H1 (cell line): ENCODE measurements around the gene IFT20. TPM values are rescaled to one million over a fixed set of nuclear protein-coding genes. Genes with fewer than 3 reads are reported as not detected.

ENCODE experiments used
- CTCF ChIA-PET: fragments of 300-600 bp; sonication (Branson Sonifier 250); formaldehyde crosslinking; loops from one replicate; lab custom pipeline; 2021; ENCODE audit not compliant: partially characterized antibody; lab: Charles Lee
- POLR2A ChIA-PET: fragments of 300-600 bp; sonication (Branson Sonifier 250); formaldehyde crosslinking; loops from one replicate; lab custom pipeline; 2021; ENCODE audit warnings: inconsistent platforms; ENCODE audit not compliant: partially characterized antibody; lab: Charles Lee
- DNase-seq, 2 experiments: peaks; one replicate each; pipeline versions ENCODE4 v3.0.0 to v3.0.0-alpha.2; 2010 to 2022; ENCODE audit warnings: low spot score in 2 of 2, low read depth in 1 of 2, mixed read lengths in 1 of 2
- FAIRE-seq: peaks from 2 replicates; lab custom pipeline; 2011; peaks lifted over from hg19 to GRCh38; lab: Jason Lieb, UNC
- H2AFZ ChIP-seq: 2 replicates; pipeline ENCODE4 v1.8.1; 2012; ENCODE audit warnings: low read length, inconsistent platforms
- H2AK5ac ChIP-seq: 2 replicates; pipeline ENCODE4 v1.6.1; 2013; ENCODE audit warnings: low read depth, low read length
- H2BK120ac ChIP-seq: replicated peaks from 2 replicates; pipeline ENCODE3; 2013; ENCODE audit warnings: low read depth, low read length, inconsistent platforms
- H2BK12ac ChIP-seq: 2 replicates; pipeline ENCODE4 v1.6.1; 2013; ENCODE audit warnings: low read depth, low read length
- H2BK15ac ChIP-seq: 2 replicates; pipeline ENCODE4 v1.6.1; 2013; ENCODE audit warnings: low read length
- H2BK20ac ChIP-seq: 2 replicates; pipeline ENCODE4 v1.6.1; 2013; ENCODE audit warnings: low read length
- H2BK5ac ChIP-seq: 2 replicates; pipeline ENCODE4 v1.6.1; 2013; ENCODE audit warnings: low read depth, low read length
- H3K14ac ChIP-seq: 2 replicates; pipeline ENCODE4 v1.6.1; 2013; ENCODE audit warnings: inconsistent platforms; ENCODE audit not compliant: insufficient read length
- H3K18ac ChIP-seq: 2 replicates; pipeline ENCODE4 v1.6.1; 2013; ENCODE audit warnings: low read length; ENCODE audit errors: extremely low read depth
- H3K23ac ChIP-seq: 2 replicates; pipeline ENCODE4 v1.6.1; 2013; ENCODE audit warnings: inconsistent platforms; ENCODE audit not compliant: insufficient read length
- H3K23me2 ChIP-seq: 2 replicates; pipeline ENCODE4 v1.6.1; 2013; ENCODE audit warnings: low read depth, low read length
- H3K27ac ChIP-seq: 2 replicates; pipeline ENCODE4 v1.6.1; 2011; ENCODE audit warnings: low read depth, low read length, inconsistent platforms
- H3K27me3 ChIP-seq, 4 experiments: replicated peaks in 1 of 4; 1 replicate in 1 of 4; 2 replicates in 3 of 4; pipeline versions ENCODE4 v1.6.1 to v1.8.1; 2011 to 2013; ENCODE audit warnings: low read length in 3 of 4, mild to moderate bottlenecking in 3 of 4, inconsistent platforms in 2 of 4, mixed read lengths in 2 of 4, moderate library complexity in 1 of 4; ENCODE audit not compliant: control insufficient read depth in 3 of 4, insufficient read depth in 3 of 4; ENCODE audit errors: extremely low read depth in 1 of 4
- H3K36me3 ChIP-seq, 4 experiments: 2 replicates each; pipeline versions ENCODE4 v1.6.1 to v1.8.1; 2011 to 2013; ENCODE audit warnings: mild to moderate bottlenecking in 4 of 4, low read length in 3 of 4, moderate library complexity in 2 of 4, control low read depth in 1 of 4, inconsistent platforms in 1 of 4; ENCODE audit not compliant: insufficient read depth in 4 of 4, control insufficient read depth in 2 of 4
- H3K4ac ChIP-seq: replicated peaks from 2 replicates; pipeline ENCODE3; 2013; ENCODE audit warnings: low read length, low read depth, mixed read lengths, inconsistent platforms; ENCODE audit not compliant: insufficient read length
- H3K4me1 ChIP-seq, 4 experiments: replicated peaks in 1 of 4; 1 replicate in 1 of 4; 2 replicates in 3 of 4; pipeline versions ENCODE4 v1.6.1 to v1.8.1; 2011 to 2013; ENCODE audit warnings: low read length in 3 of 4, inconsistent platforms in 2 of 4, mixed read lengths in 1 of 4; ENCODE audit not compliant: insufficient read depth in 4 of 4, control insufficient read depth in 3 of 4
- H3K4me2 ChIP-seq, 2 experiments: 2 replicates each; pipeline versions ENCODE4 v1.6.1 to v1.8.1; 2011 to 2013; ENCODE audit warnings: low read depth in 2 of 2, low read length in 2 of 2, control low read depth in 1 of 2, inconsistent platforms in 1 of 2, mild to moderate bottlenecking in 1 of 2; ENCODE audit not compliant: insufficient read depth in 1 of 2
- H3K4me3 ChIP-seq, 4 experiments: fragments of 200-600, 300-600 bp in 1 of 4; sonication (generic), shearing (Covaris generic), sonication (Bioruptor Twin) in 1 of 4; 2 replicates each; pipeline versions ENCODE4 v1.5.1 to v1.8.1; 2011 to 2016; ENCODE audit warnings: low read length in 4 of 4, low read depth in 3 of 4, control low read depth in 2 of 4, inconsistent platforms in 2 of 4, mild to moderate bottlenecking in 2 of 4, mixed read lengths in 1 of 4, moderate library complexity in 1 of 4; ENCODE audit not compliant: insufficient read depth in 2 of 4; ENCODE audit errors: extremely low read depth in 1 of 4
- H3K56ac ChIP-seq: replicated peaks from 2 replicates; pipeline ENCODE3; 2013; ENCODE audit warnings: low read depth, mild to moderate bottlenecking, mixed read lengths, low read length, inconsistent platforms; ENCODE audit not compliant: insufficient read length
- H3K79me1 ChIP-seq: 2 replicates; pipeline ENCODE4 v1.6.1; 2013; ENCODE audit warnings: low read depth, low read length, control low read depth
- H3K79me2 ChIP-seq, 2 experiments: 2 replicates each; pipeline versions ENCODE4 v1.6.1 to v1.8.1; 2012 to 2013; ENCODE audit warnings: low read length in 2 of 2, mild to moderate bottlenecking in 2 of 2, inconsistent platforms in 1 of 2; ENCODE audit not compliant: insufficient read depth in 2 of 2, control insufficient read depth in 1 of 2
- H3K9ac ChIP-seq, 4 experiments: replicated peaks in 1 of 4; 1 replicate in 1 of 4; 2 replicates in 3 of 4; pipeline versions ENCODE4 v1.6.1 to v1.8.1; 2011 to 2013; ENCODE audit warnings: low read depth in 3 of 4, low read length in 3 of 4, control low read depth in 2 of 4, mild to moderate bottlenecking in 2 of 4, moderate library complexity in 2 of 4, inconsistent platforms in 1 of 4; ENCODE audit errors: extremely low read depth in 1 of 4
- H3K9me3 ChIP-seq, 2 experiments: 2 replicates each; pipeline versions ENCODE4 v1.6.1 to v1.8.1; 2012 to 2013; ENCODE audit warnings: mild to moderate bottlenecking in 2 of 2, moderate library complexity in 2 of 2, control low read depth in 1 of 2, inconsistent platforms in 1 of 2, low read depth in 1 of 2, low read length in 1 of 2, mixed read lengths in 1 of 2; ENCODE audit not compliant: insufficient read depth in 2 of 2
- H4K20me1 ChIP-seq, 2 experiments: replicated peaks in 1 of 2; 2 replicates each; pipeline versions ENCODE3 to v1.8.1; 2011 to 2013; ENCODE audit warnings: inconsistent platforms in 2 of 2, low read length in 2 of 2, mild to moderate bottlenecking in 1 of 2; ENCODE audit not compliant: insufficient read depth in 2 of 2, control insufficient read depth in 1 of 2
- H4K5ac ChIP-seq: 2 replicates; pipeline ENCODE4 v1.6.1; 2013; ENCODE audit warnings: low read length, low read depth, mixed read lengths, inconsistent platforms; ENCODE audit not compliant: insufficient read length
- H4K8ac ChIP-seq: 2 replicates; pipeline ENCODE4 v1.8.0; 2013; ENCODE audit warnings: mild to moderate bottlenecking, moderate library complexity, low read length, inconsistent platforms; ENCODE audit not compliant: insufficient read depth; ENCODE audit errors: extremely low read depth
- H4K91ac ChIP-seq: replicated peaks from 2 replicates; pipeline ENCODE3; 2013; ENCODE audit warnings: low read length, mixed read lengths, inconsistent platforms; ENCODE audit not compliant: insufficient read length
- ASH2L ChIP-seq: fragments of 200-600, 300-600 bp; sonication (generic); IDR thresholded peaks from one replicate; pipeline ENCODE4 v1.7.1; 2017; ENCODE audit warnings: low read length
- CHD2 ChIP-seq: IDR thresholded peaks from 2 replicates; pipeline ENCODE4 v1.6.1; 2012; ENCODE audit warnings: low read length, improper control_type of control experiment
- EP300 ChIP-seq, 2 experiments: IDR thresholded peaks; 1 replicate in 1 of 2; 2 replicates in 1 of 2; pipeline ENCODE4 v1.6.1; 2011 to 2012; ENCODE audit warnings: low read depth in 2 of 2, low read length in 2 of 2, mild to moderate bottlenecking in 2 of 2, borderline replicate concordance in 1 of 2, inconsistent platforms in 1 of 2, moderate library complexity in 1 of 2
- JUND ChIP-seq: IDR thresholded peaks from 2 replicates; pipeline ENCODE4 v1.6.1; 2011; ENCODE audit warnings: mild to moderate bottlenecking, improper control_type of control experiment, low read length
- MAFK ChIP-seq: IDR thresholded peaks from 2 replicates; pipeline ENCODE4 v1.6.1; 2012; ENCODE audit warnings: low read depth, mild to moderate bottlenecking, improper control_type of control experiment, low read length
- SIN3A ChIP-seq, 2 experiments: IDR thresholded peaks in 1 of 2; conservative IDR thresholded peaks in 1 of 2; 2 replicates each; pipeline ENCODE4 v1.6.1; 2011 to 2012; ENCODE audit warnings: low read length in 2 of 2, improper control_type of control experiment in 1 of 2, low read depth in 1 of 2, mild to moderate bottlenecking in 1 of 2
- SP1 ChIP-seq: IDR thresholded peaks from 2 replicates; pipeline ENCODE4 v1.6.1; 2011; ENCODE audit warnings: low read depth, low read length
- ZNF274 ChIP-seq: IDR thresholded peaks from 2 replicates; pipeline ENCODE4 v1.7.0; 2012; ENCODE audit warnings: low read length, borderline replicate concordance; ENCODE audit errors: extremely low read depth
- WGBS, 2 experiments: shearing (Covaris generic) in 1 of 2; methylation state at CpG; one replicate each; pipeline versions ENCODE4 v1.1.6 to v1.1.7; 2013 to 2015; ENCODE audit warnings: low lambda C conversion rate in 2 of 2, mixed read lengths in 2 of 2, inconsistent platforms in 1 of 2, low coverage in 1 of 2, missing lambda C conversion rate in 1 of 2; ENCODE audit not compliant: insufficient replicate concordance in 2 of 2, insufficient coverage in 1 of 2, insufficient read length in 1 of 2; ENCODE audit errors: extremely low coverage in 1 of 2, missing lambda C conversion rate in 1 of 2; 5-methylcytosine and 5-hydroxymethylcytosine counted together
- polyA plus RNA-seq, 7 experiments: library from polyadenylated mRNA; depleted of rRNA in 3 of 7; stranded (reverse) in 5 of 7; unstranded in 2 of 7; fragments of >200 nt in 5 of 7; fragments of 200-250 nt in 2 of 7; gene quantifications; 1 replicate in 5 of 7; 2 replicates in 1 of 7; 4 replicates in 1 of 7; pipeline versions ENCODE4 v1.2.1 to v1.2.3, GENCODE V29; 2011 to 2013; ENCODE audit warnings: missing spikeins in 2 of 7, mixed read lengths in 2 of 7
- total RNA-seq: library from RNA; stranded (reverse); fragmentation: NEBNext Ultra II Directional; extraction: Animal tissue kit (Norgen Biotek cat#: 25700); gene quantifications from 2 replicates; pipeline ENCODE4 v1.2.1, GENCODE V29; 2021

The IFT20 gene
- total and polyA plus RNA-seq, 2 of the 8 experiments (the other 6 are each of a cell fraction or from before 2014, with no cell fraction given), result 9.0 to 21.0 TPM

GRCh38 chr17:28343491-28343932 lies 8.2 kb upstream of the IFT20 start:
- POLR2A ChIA-PET, result interaction anchor here (0.6 to 9.7 kb wide), 6 partner anchors 8 to 128 kb away, joined by 3 to 92 read pairs (median 4); partner anchors contain the start of genes IFT20, POLDIP2 and TNFAIP1
- H3K18ac ChIP-seq, result no peak overlapping the region
- H4K91ac ChIP-seq, result no peak overlapping the region
- no peak overlapping the region for H3K4me2 ChIP-seq
- H3K14ac ChIP-seq, result no peak overlapping the region
- no peak overlapping the region for H4K8ac ChIP-seq
- FAIRE-seq (no peak), DNase-seq (no peak)
- H2BK20ac ChIP-seq, result no peak overlapping the region
- no peak overlapping the region for H3K9ac ChIP-seq
- H3K4me1 ChIP-seq, result peaks cover 0 to 4% (median 0%) of the 10 kb centered on the region in 4 experiments; a peak in 3 of 7 replicates
- no peak overlapping the region for H3K4ac ChIP-seq
- H3K79me1 ChIP-seq, result peaks cover 5% of the 10 kb centered on the region; the same call in 1 of the 2 replicates
- 94% methylated on average over 7 of the region's 10 CpGs; no CpG with 5 or more reads in 1 of the 2 experiments for WGBS, 2 experiments
- no peak overlapping the region for H3K4me3 ChIP-seq
- CTCF ChIA-PET, result interaction anchor here (0.7 to 1.0 kb wide), 3 partner anchors 25 to 110 kb away, joined by 3 read pairs; no protein-coding TSS in a partner anchor
- peaks cover 11 to 14% of the 10 kb centered on the region in 2 experiments for H4K20me1 ChIP-seq
- no peak overlapping the region for H2AK5ac ChIP-seq
- H3K23ac ChIP-seq, result no peak overlapping the region
- no peaks in the 10 kb centered on the region for H3K23me2 ChIP-seq
- no peak overlapping the region for H2BK120ac ChIP-seq
- no peak overlapping the region for H4K5ac ChIP-seq
- peaks cover 13 to 40% (median 31%) of the 10 kb centered on the region in 4 experiments for H3K36me3 ChIP-seq
- no peaks in the 10 kb centered on the region; a peak in 1 of 4 replicates for H3K79me2 ChIP-seq
- H3K56ac ChIP-seq, result no peak overlapping the region
- no peak overlapping the region; the same call in 1 of the 2 replicates for H2BK5ac ChIP-seq
- no peak overlapping the region for H3K27ac ChIP-seq
- H2AFZ ChIP-seq, result no peak overlapping the region
- no peak overlapping the region for H2BK12ac ChIP-seq
- H3K9me3 ChIP-seq, result no peaks in the 10 kb centered on the region
- no peak overlapping the region for H2BK15ac ChIP-seq
- no peaks in the 10 kb centered on the region for H3K27me3 ChIP-seq
- TF ChIP-seq SP1 (no peak), EP300 (IDR thresholded peaks at IDR 0.05; ENCODE audit: borderline replicate concordance in 1 of 2, low read depth in 2 of 2, low read length in 2 of 2) (no peak), CHD2 (no peak), JUND (no peak), SIN3A (conservative IDR thresholded peaks at IDR 0.05 in 1 of 2, IDR thresholded peaks at IDR 0.05 in 1 of 2; ENCODE audit: low read depth in 1 of 2, low read length in 2 of 2) (no peak), ASH2L (no peak), MAFK (no peak), ZNF274 (no peak)
